HG03095 (cell line): Measurements from ENCODE around the gene POU2F3.

ENCODE experiments used
- ATAC-seq: cut with Tn5 transposase; IDR thresholded peaks from one replicate; pipeline ENCODE4 v1.9.1; 2021; ENCODE audit warnings: moderate library complexity; ENCODE audit not compliant: unreplicated experiment

POU2F3 gene

DNA sequence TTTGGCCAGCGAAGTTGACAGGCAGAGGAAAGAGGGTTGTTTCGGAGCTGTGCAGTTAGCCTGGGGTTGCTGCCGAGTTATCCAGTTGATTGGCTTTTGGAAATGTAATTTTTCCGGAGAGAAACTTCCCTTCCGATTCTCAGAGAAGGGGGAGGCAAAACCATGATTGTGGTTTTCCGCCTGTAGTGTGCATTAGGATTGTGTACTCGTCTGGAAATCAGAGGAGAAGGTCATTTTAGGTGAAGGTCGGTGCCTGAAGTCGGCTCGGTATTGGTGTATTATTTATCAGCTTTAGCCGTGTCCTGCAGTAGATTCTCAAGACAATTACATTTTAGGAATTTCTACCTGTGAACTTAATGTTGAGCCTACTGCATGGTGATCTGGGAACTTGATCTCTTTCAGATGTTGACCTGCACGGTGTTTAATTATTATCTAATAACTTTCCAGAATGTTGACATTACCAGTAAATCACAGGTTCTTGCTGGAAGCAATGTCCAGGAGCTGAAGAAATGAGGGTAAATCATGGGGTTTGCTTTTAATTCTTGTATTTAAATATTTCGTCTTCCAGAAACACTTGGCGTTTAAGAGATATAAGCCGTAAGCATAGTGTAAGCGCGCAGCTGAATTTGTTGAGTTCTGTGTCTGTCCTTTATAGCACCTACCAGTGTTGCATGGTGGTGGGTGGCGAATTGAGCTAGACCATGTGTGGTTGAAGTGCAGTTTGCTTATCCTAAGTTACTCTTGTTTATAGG is 97.6 kb downstream of the POU2F3 start:
- no peak for ATAC-seq

- ATAC-seq = no peak
These were observed 98.4 kb downstream of the POU2F3 start for GRCh38 chr11:120338107-120338933.

DNA sequence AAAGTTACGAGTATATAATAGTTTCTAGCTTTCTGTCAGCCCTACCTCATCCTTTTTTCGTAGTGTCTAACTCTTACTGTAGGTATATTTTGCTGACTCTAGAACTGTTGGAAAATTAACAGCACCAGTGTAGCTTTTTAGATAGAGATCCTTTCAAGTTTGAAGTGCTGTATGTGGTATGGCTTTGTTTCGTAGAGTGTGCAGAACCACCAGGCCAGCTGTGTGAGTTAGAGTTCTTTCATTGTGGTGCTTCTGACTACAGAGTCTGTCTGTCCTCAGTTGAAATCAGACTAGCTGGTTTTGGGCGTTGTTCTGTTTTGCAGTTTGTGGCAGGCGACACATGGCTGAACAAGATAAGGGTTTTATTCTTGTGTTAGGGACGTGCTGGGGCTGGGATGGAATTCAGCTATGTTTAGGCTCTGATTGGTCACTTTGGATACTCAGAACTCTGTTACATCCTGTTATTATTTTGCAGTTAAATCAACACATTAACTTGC is 99.5 kb downstream of the POU2F3 start:
- no peak for ATAC-seq

- ATAC-seq = no peak
These were observed 100.6 kb downstream of the POU2F3 start for GRCh38 chr11:120340529-120340928.

GRCh38 chr11:120342226-120342625 is 102.3 kb downstream of the POU2F3 start:
- no peak for ATAC-seq

GRCh38 chr11:120342678-120343077 is 102.7 kb downstream of the POU2F3 start:
- no peak for ATAC-seq

GRCh38 chr11:120343429-120343828 is 103.5 kb downstream of the POU2F3 start:
- ATAC-seq = no peak

GRCh38 chr11:120344302-120345004 is 104.5 kb downstream of the POU2F3 start:
- peak; percentile 82 for ATAC-seq

DNA sequence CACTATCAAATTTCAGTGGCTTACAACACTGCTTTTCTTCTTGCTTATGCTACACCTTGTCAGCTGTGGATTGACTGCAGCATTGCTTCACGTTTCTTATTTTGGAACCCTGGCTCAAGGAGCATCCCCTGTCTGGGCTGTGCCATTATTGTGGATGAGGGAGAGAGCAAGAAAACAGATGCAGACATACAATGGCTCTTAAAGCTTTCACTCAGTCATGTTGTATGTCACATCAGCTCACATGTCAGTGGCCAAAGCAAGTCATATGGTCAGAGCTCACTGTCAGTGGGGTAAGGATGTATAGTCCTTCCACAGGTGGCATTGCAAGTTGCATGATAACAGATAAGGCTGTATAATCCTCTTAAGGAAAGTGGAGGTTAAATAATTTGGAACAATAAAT is 106.3 kb downstream of the POU2F3 start:
- ATAC-seq = no peak

DNA sequence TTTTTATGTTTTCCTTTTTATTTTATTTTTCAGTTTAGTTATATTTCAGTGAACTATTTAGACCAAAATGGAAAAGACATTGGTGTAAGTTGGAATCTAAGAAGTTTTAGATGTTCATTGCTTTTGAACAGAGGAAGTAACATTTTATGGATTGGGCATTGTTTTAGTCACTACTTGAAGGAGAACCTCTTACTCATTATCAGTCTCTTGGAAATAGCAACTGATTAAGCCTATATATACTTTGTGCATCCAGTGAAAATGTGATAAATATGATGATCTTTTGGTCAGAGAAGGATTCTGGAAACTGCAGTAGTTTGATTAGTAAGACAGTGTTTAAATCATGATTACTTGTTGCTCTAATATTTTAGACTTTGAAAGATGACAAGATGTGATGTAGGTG is 110.7 kb downstream of the POU2F3 start:
- ATAC-seq = no peak

DNA sequence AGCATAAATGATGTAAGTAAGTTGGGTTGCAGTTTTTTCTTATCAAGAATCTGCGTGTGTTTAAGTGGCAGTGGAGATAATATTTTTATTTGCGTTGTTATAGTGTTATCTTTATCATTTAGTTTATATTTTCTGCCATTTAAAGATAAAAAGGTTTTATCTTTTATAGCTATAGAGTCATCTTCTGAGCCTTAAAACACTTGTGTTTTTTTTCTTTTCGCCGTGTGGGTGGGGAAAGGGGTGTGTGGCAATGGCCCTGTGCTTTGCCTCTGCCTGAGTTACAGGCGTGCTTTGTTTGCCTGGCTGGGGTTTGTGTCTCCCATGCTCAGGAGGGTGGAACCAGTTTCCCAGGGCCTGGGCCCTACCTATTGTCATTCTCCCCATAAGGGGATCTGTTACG is 112.5 kb downstream of the POU2F3 start:
- ATAC-seq = no peak

DNA sequence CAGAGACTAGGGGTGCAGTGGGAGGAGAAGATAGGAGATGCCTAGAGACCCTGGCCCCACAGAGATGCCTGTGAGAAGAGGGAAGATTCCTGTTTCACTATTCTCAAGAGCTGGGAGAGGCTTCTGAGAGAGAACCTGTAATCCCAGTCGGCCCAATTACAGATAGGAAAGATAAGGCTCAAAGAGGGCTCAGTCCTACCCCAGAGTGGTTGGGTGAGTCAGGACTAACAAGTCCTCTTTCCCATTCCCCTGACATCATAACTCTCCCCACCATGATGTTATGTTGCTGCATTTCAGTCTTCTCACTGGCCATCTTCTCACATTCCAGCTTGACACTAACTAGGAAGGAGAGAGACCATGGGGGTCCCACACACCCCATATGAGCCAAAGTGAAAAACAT is 114.1 kb downstream of the POU2F3 start:
- no peak for ATAC-seq

GRCh38 chr11:120354779-120355178 is 114.8 kb downstream of the POU2F3 start:
- ATAC-seq = no peak

GRCh38 chr11:120357620-120358019 is 117.7 kb downstream of the POU2F3 start:
- no peak for ATAC-seq

DNA sequence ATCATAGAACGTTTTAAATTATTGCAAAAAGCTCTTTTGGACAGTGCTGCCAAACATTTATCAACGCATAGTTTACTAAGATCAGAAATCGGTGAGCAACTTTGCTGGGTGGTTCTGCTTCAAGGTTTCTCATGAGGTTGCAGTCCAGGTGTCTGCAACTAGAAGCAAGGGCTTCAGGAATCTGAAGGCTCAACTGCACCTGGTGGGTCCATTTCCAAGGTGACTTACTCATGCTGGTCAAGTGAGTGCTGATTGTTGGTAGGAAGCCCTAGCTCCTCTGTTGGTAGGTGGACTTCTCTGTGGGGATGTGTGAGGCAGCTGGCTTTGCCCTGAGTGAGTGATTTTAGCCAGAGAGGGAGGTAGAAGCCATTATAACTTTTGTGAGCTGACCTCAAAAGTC is 118.8 kb downstream of the POU2F3 start:
- no peak for ATAC-seq

GRCh38 chr11:120363436-120363835 is 123.5 kb downstream of the POU2F3 start:
- ATAC-seq = no peak

DNA sequence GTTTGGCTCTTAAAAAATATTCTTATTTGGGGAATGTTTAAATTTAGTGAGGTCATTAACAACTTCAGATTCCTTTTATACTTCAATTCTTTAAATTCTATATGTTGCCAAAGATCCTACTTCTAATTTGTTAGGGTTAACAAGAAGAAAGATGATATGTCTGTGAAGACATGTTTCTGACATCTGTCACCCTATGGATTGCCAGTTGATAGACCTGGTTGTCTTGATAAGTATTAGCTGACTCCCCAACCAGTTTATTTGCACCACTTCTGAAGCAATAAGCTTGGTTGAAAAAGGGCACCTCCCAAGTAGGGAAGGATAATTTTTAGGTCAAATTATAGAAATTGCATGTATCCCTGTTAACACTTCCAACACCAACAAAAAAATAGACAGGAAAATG is 125.6 kb downstream of the POU2F3 start:
- no peak for ATAC-seq
